ENCODE data around the gene ZSCAN18.

ZSCAN18 gene

GRCh38 chr19:58044886-58045285, 53.1 kb downstream of the ZSCAN18 start:
- no peak for DNase-seq (ENCODE audit: extremely low read depth, low read depth)
- TF ChIP-seq, protein P1, sequence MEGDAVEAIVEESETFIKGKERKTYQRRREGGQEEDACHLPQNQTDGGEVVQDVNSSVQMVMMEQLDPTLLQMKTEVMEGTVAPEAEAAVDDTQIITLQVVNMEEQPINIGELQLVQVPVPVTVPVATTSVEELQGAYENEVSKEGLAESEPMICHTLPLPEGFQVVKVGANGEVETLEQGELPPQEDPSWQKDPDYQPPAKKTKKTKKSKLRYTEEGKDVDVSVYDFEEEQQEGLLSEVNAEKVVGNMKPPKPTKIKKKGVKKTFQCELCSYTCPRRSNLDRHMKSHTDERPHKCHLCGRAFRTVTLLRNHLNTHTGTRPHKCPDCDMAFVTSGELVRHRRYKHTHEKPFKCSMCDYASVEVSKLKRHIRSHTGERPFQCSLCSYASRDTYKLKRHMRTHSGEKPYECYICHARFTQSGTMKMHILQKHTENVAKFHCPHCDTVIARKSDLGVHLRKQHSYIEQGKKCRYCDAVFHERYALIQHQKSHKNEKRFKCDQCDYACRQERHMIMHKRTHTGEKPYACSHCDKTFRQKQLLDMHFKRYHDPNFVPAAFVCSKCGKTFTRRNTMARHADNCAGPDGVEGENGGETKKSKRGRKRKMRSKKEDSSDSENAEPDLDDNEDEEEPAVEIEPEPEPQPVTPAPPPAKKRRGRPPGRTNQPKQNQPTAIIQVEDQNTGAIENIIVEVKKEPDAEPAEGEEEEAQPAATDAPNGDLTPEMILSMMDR (IDR thresholded peaks at IDR 0.05; ENCODE audit: low read depth, low read length, missing control alignments), result no peak
- no peak overlapping the region for H3K4me3 ChIP-seq (replicated peaks; ENCODE audit: low read depth, low read length)

DNA sequence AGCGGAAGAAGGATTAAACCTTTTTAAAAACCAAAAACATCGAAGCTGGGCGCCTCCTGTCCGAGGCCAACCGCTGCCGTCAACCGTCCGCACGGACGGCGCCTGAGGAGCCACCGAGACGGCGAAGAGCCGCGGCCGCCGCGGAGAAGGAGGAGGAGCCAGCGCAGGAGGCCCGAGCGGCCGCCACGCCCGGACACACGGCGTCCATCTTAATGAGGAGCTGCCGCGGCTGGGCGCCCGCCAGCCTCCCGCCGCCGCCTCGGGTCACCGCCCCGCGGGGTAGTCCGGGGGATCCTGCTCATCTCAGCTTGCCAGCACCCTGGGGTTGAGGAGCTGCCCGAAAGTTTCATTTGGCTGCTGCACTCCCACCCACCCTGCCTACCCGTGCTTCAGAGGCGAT, 53.6 kb downstream of the ZSCAN18 start:
- TF ChIP-seq, protein P1 (IDR thresholded peaks at IDR 0.05; ENCODE audit: low read depth, low read length, missing control alignments), result no peak
- H3K4me3 ChIP-seq (replicated peaks; ENCODE audit: low read depth, low read length), result no peak overlapping the region
- DNase-seq (ENCODE audit: extremely low read depth, low read depth), result no peak

- TF ChIP-seq, protein P1 (IDR thresholded peaks at IDR 0.05; ENCODE audit: low read depth, low read length, missing control alignments), result no peak
- DNase-seq (ENCODE audit: extremely low read depth, low read depth), result no peak
- H3K4me3 ChIP-seq (replicated peaks; ENCODE audit: low read depth, low read length), result no peak overlapping the region
These were observed 55.3 kb downstream of the ZSCAN18 start for GRCh38 chr19:58042495-58043340.

DNA sequence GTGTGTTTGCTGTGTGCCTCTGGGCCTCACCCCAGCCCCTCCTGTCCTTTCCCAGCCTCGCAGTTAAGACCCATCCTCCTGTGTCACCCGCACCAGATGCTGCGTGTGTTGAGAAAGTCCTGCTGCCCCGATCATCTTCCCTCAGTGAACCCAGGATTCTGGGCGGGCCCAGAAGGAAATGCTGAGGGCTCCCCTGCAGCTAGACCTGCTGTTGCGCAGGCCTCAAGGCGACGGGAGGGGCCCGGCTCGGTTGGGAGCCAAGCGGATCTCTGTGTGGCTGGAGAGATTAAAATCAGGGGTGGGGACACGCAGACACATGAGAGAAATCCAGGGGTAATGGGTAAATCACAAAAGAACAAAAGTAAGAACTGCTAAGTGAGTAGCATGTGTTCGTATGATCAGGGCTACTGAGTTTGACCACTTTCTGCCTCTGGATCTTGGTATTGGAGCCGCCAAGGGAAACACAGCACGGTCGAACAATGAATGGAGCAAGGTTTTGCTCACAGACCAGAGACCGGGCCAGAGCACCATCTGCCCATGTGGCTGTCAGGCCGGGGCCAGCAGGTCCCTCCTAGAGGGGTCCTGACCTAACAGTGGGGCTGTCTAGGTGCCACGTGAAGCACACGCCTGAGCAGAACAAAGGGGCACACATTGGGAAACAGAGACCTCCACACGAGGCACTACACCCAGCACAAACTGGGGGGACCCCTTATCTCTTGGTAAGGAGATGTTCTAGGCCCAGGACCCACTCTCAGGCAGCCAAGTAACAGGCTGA, 57.1 kb downstream of the ZSCAN18 start:
- TF ChIP-seq, protein P1 (IDR thresholded peaks at IDR 0.05; ENCODE audit: low read depth, low read length, missing control alignments), result no peak
- no peak for DNase-seq (ENCODE audit: extremely low read depth, low read depth)

DNA sequence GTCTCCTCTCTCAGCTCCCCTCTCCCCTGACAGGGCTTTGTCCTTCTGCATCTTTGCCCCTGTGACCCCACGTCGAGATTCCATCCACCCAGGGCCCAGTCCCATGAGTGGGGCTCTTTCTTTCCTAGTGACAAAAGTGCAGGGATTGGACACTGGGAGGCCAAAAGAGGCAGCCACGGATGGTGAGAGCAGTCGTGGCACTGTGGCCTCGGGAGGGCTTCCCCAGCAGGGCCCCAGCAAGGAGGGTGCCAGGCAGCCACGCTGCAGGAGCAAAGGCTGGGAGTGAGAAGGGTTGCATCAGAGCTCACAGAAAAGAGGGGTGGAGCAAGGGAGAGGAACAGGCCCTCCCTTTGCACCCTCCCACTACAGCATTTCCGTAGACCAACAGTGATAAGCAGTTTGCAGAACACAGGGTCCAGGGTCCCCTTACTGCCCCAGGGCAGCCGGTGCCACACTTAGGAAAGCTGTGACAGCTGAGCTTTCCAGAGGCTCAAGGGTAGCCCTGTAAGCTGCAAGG, 59.3 kb downstream of the ZSCAN18 start:
- TF ChIP-seq, protein P1 (IDR thresholded peaks at IDR 0.05; ENCODE audit: low read depth, low read length, missing control alignments), result no peak
- DNase-seq (ENCODE audit: extremely low read depth, low read depth), result no peak
- H3K4me3 ChIP-seq (replicated peaks; ENCODE audit: low read depth, low read length), result no peak overlapping the region

More for the DNA sequence above, 57.1 kb downstream of the ZSCAN18 start:
- H3K4me3 ChIP-seq (replicated peaks; ENCODE audit: low read depth, low read length), result no peak overlapping the region

GRCh38 chr19:58037927-58038687, 59.9 kb downstream of the ZSCAN18 start:
- no peak overlapping the region for H3K4me3 ChIP-seq (replicated peaks; ENCODE audit: low read depth, low read length)
- TF ChIP-seq, protein P1 (IDR thresholded peaks at IDR 0.05; ENCODE audit: low read depth, low read length, missing control alignments), result no peak
- DNase-seq (ENCODE audit: extremely low read depth, low read depth), result no peak
